Activated CD4-positive, alpha-beta T cell treated with anti-CD3 and anti-CD28 coated beads, Interleukin-2, amount 50 U/mL, for 24 hours (primary cell): Measurements from ENCODE around the gene RPTOR.
"Not testable (repeated sequence)": the region's sequence is repeated elsewhere in the genome, so short reads cannot be mapped to it uniquely, and the experiment has no call there.

Experiments
- DNase-seq, 2 donors: peaks; one replicate each; pipeline ENCODE4 v3.0.0-alpha.2; 2020; ENCODE audit warnings: low read depth in 1 of 2, low spot score in 1 of 2

Gene RPTOR

GRCh38 chr17:80794281-80795089 is 249.8 kb downstream of the RPTOR start:
- no peak for DNase-seq

GRCh38 chr17:80795090-80795580 is 250.5 kb downstream of the RPTOR start:
- no peak for DNase-seq

- no peak for DNase-seq
Observed at GRCh38 chr17:80795754-80796153, 251.1 kb downstream of the RPTOR start.

- DNase-seq: no peak
Observed at GRCh38 chr17:80796430-80796861, 251.8 kb downstream of the RPTOR start.

GRCh38 chr17:80797222-80797621 is 252.6 kb downstream of the RPTOR start:
- not testable (repeated sequence) for DNase-seq

- DNase-seq: no peak
Observed at GRCh38 chr17:80797741-80798594, 253.3 kb downstream of the RPTOR start.

- DNase-seq: no peak
Observed at GRCh38 chr17:80798595-80799537, 254.2 kb downstream of the RPTOR start.

GRCh38 chr17:80799538-80800480 is 255.2 kb downstream of the RPTOR start:
- no peak for DNase-seq

- no peak for DNase-seq
Observed at GRCh38 chr17:80800481-80801391, 256.1 kb downstream of the RPTOR start.

- DNase-seq: no peak
Observed at GRCh38 chr17:80802626-80803450, 258.2 kb downstream of the RPTOR start.

- no peak for DNase-seq
Observed at GRCh38 chr17:80803451-80804428, 259.1 kb downstream of the RPTOR start.

GRCh38 chr17:80804466-80804865 is 259.8 kb downstream of the RPTOR start:
- DNase-seq: no peak

GRCh38 chr17:80805032-80805751 is 260.6 kb downstream of the RPTOR start:
- DNase-seq: no peak

GRCh38 chr17:80807014-80807413 is 262.4 kb downstream of the RPTOR start:
- DNase-seq: no peak

GRCh38 chr17:80807882-80808281 is 263.2 kb downstream of the RPTOR start:
- no peak for DNase-seq
